GM12892 (cell line): ENCODE data around the gene VAV2.

Source experiments
- POLR2A ChIP-seq: IDR thresholded peaks from 2 replicates; pipeline ENCODE4 v1.6.1; 2011; ENCODE audit warnings: low read depth, low read length, control low read depth
- POLR2AphosphoS5 ChIP-seq: IDR thresholded peaks from 2 replicates; pipeline ENCODE4 v1.6.1; 2011; ENCODE audit warnings: low read depth, low read length, control low read depth
- TAF1 ChIP-seq: IDR thresholded peaks from 2 replicates; pipeline ENCODE4 v1.6.1; 2011; ENCODE audit warnings: low read depth, mild to moderate bottlenecking, control low read depth, low read length, borderline replicate concordance

DNA sequence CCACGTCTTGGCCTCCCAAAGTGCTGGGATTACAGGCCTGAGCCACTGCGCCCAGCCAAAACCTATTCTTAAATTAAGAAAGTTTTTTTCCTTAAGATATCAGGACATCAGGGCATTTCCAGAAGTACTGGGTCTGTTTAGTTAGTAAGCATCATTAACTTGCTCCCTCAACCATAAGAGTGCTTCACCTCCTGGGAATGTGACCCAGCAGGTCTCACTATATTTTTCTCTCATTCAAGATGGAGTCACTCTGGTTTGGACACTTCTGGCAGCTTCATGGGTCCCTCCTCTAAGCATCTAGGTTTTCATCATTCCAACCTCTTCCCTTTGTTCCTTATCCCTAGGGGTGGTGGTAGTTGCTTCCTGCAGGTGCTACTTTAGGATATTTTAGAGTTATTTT, 22.8 kb upstream of the VAV2 start:
- TF ChIP-seq TAF1 (no peak), POLR2A (no peak), POLR2AphosphoS5 (no peak)
